DND-41 (cell line): Measurements from ENCODE around the gene ZFPM1.
"Not testable (repeated sequence)": the region's sequence is repeated elsewhere in the genome, so short reads cannot be mapped to it uniquely, and the experiment has no call there.

Source experiments
- ATAC-seq: fragments of 200-7000 bp; cut with Tn5 transposase; 3 replicates; pipeline ENCODE4 v1.9.1; 2021; ENCODE audit warnings: low read depth; ENCODE audit not compliant: insufficient read depth
- DNase-seq: peaks from one replicate; pipeline ENCODE4 v3.0.0-alpha.2; 2020
- H2AFZ ChIP-seq: 2 replicates; pipeline ENCODE4 v1.6.0; 2012; ENCODE audit warnings: low read depth, low read length
- H3K27ac ChIP-seq: 2 replicates; pipeline ENCODE4 v1.5.1; 2012; ENCODE audit warnings: low read length, inconsistent platforms
- H3K27me3 ChIP-seq: fragments of 200-600 bp; sonication (generic); 2 replicates; pipeline ENCODE4 v1.6.0; 2012; ENCODE audit warnings: low read length, mild to moderate bottlenecking, inconsistent platforms; ENCODE audit not compliant: insufficient read depth, poor library complexity
- H3K36me3 ChIP-seq: 2 replicates; pipeline ENCODE4 v1.5.1; 2012; ENCODE audit warnings: low read length, inconsistent platforms; ENCODE audit not compliant: insufficient read depth
- H3K4me1 ChIP-seq: 2 replicates; pipeline ENCODE4 v1.5.1; 2012; ENCODE audit warnings: mild to moderate bottlenecking, low read length; ENCODE audit not compliant: insufficient read depth
- H3K4me2 ChIP-seq: 2 replicates; pipeline ENCODE4 v1.6.0; 2012; ENCODE audit warnings: mild to moderate bottlenecking, moderate library complexity, low read length, inconsistent platforms; ENCODE audit not compliant: insufficient read depth
- H3K4me3 ChIP-seq, 2 experiments: fragments of 200-600 bp in 1 of 2; shearing (Covaris generic) in 1 of 2; 2 replicates each; pipeline ENCODE4 v1.5.1; 2012 to 2016; ENCODE audit warnings: inconsistent platforms in 2 of 2, low read length in 2 of 2, mild to moderate bottlenecking in 2 of 2, low read depth in 1 of 2, moderate library complexity in 1 of 2
- H3K79me2 ChIP-seq: 2 replicates; pipeline ENCODE4 v1.6.0; 2012; ENCODE audit warnings: low read length, inconsistent platforms; ENCODE audit not compliant: insufficient read depth
- H3K9ac ChIP-seq: 2 replicates; pipeline ENCODE4 v1.6.0; 2012; ENCODE audit warnings: low read depth, mild to moderate bottlenecking, inconsistent platforms, low read length, moderate library complexity
- H3K9me3 ChIP-seq: 2 replicates; pipeline ENCODE4 v1.5.1; 2012; ENCODE audit warnings: low read length, moderate library complexity, mild to moderate bottlenecking, inconsistent platforms; ENCODE audit not compliant: insufficient read depth, severe bottlenecking
- H4K20me1 ChIP-seq: 2 replicates; pipeline ENCODE4 v1.6.0; 2012; ENCODE audit warnings: low read length; ENCODE audit not compliant: insufficient read depth
- CTCF ChIP-seq: IDR thresholded peaks from 2 replicates; pipeline ENCODE4 v1.5.1; 2012; ENCODE audit warnings: borderline replicate concordance, low read length, moderate library complexity, mild to moderate bottlenecking; ENCODE audit not compliant: poor library complexity, severe bottlenecking; ENCODE audit errors: extremely low read depth
- EZH2 ChIP-seq: IDR thresholded peaks from 3 replicates; pipeline ENCODE4 v1.6.1; 2012; ENCODE audit warnings: borderline replicate concordance, low read depth, mild to moderate bottlenecking, moderate library complexity, low read length, inconsistent platforms; ENCODE audit not compliant: severe bottlenecking

Gene ZFPM1

GRCh38 chr16:88469615-88470395, 16.7 kb downstream of the ZFPM1 start:
- Histone ChIP-seq H2AFZ (no peak overlapping the region), H4K20me1 (peaks cover 79% of the 10 kb centered on the region), H3K4me1 (no peaks in the 10 kb centered on the region), H3K27me3 (no peaks in the 10 kb centered on the region), H3K9me3 (no peaks in the 10 kb centered on the region), H3K4me2 (no peak overlapping the region), H3K79me2 (no peaks in the 10 kb centered on the region), H3K27ac (no peak overlapping the region), H3K36me3 (no peaks in the 10 kb centered on the region), H3K9ac (no peak overlapping the region), H3K4me3 (no peak overlapping the region)
- DNase-seq (no peak), ATAC-seq (no peak)
- no peak for TF ChIP-seq CTCF
- TF ChIP-seq EZH2, result no peak

GRCh38 chr16:88470396-88470680, 17.3 kb downstream of the ZFPM1 start:
- not testable (repeated sequence) for H3K9me3 ChIP-seq, H3K9ac ChIP-seq, DNase-seq, H3K79me2 ChIP-seq, H2AFZ ChIP-seq, H3K4me1 ChIP-seq, H3K4me3 ChIP-seq, ATAC-seq, H3K27ac ChIP-seq, H3K36me3 ChIP-seq, H3K27me3 ChIP-seq, H3K4me2 ChIP-seq
- peaks cover 80% of the 10 kb centered on the region for H4K20me1 ChIP-seq

GRCh38 chr16:88470696-88471095, 17.6 kb downstream of the ZFPM1 start:
- H3K4me3 ChIP-seq, H3K4me1 ChIP-seq, H3K79me2 ChIP-seq, DNase-seq, H3K27ac ChIP-seq, H3K9me3 ChIP-seq, H3K36me3 ChIP-seq, H2AFZ ChIP-seq, ATAC-seq, H3K4me2 ChIP-seq, H3K9ac ChIP-seq, H3K27me3 ChIP-seq: not testable (repeated sequence)
- H4K20me1 ChIP-seq, result peaks cover 80% of the 10 kb centered on the region

- peaks cover 80% of the 10 kb centered on the region for H4K20me1 ChIP-seq
- H3K9ac ChIP-seq, result no peak overlapping the region
- no peak overlapping the region for H3K4me3 ChIP-seq
- no peaks in the 10 kb centered on the region for H3K4me1 ChIP-seq
- no peaks in the 10 kb centered on the region for H3K36me3 ChIP-seq
- no peaks in the 10 kb centered on the region for H3K27me3 ChIP-seq
- TF ChIP-seq EZH2, result no peak
- no peaks in the 10 kb centered on the region for H3K9me3 ChIP-seq
- no peak overlapping the region for H2AFZ ChIP-seq
- DNase-seq (no peak), ATAC-seq (no peak)
- H3K79me2 ChIP-seq, result no peaks in the 10 kb centered on the region
- H3K27ac ChIP-seq, result no peak overlapping the region
- H3K4me2 ChIP-seq, result no peak overlapping the region
These were observed 18.0 kb downstream of the ZFPM1 start for GRCh38 chr16:88471115-88471514.

- Histone ChIP-seq H3K79me2 (no peaks in the 10 kb centered on the region), H3K9me3 (no peaks in the 10 kb centered on the region), H3K27me3 (no peaks in the 10 kb centered on the region), H3K4me3 (no peak overlapping the region), H3K4me1 (no peaks in the 10 kb centered on the region), H3K27ac (no peak overlapping the region), H2AFZ (no peak overlapping the region), H3K9ac (no peak overlapping the region), H3K4me2 (no peak overlapping the region), H4K20me1 (peaks cover 81% of the 10 kb centered on the region), H3K36me3 (no peaks in the 10 kb centered on the region)
- no peak for TF ChIP-seq CTCF
- no peak for TF ChIP-seq EZH2
- DNase-seq (no peak), ATAC-seq (no peak)
These were observed 18.5 kb downstream of the ZFPM1 start for GRCh38 chr16:88471575-88471974.
